GM21619 (cell line): ENCODE data around the gene GPR156.
"Not testable (repeated sequence)": the region's sequence is repeated elsewhere in the genome, so short reads cannot be mapped to it uniquely, and the experiment has no call there.

Experiments
- ATAC-seq: cut with Tn5 transposase; IDR thresholded peaks from one replicate; pipeline ENCODE4 v1.9.1; 2021; ENCODE audit not compliant: unreplicated experiment

Gene GPR156

GRCh38 chr3:120163026-120163425 is 122.0 kb downstream of the GPR156 start:
- ATAC-seq = no peak

- no peak for ATAC-seq
Observed at GRCh38 chr3:120162400-120162799, 122.6 kb downstream of the GPR156 start.

DNA sequence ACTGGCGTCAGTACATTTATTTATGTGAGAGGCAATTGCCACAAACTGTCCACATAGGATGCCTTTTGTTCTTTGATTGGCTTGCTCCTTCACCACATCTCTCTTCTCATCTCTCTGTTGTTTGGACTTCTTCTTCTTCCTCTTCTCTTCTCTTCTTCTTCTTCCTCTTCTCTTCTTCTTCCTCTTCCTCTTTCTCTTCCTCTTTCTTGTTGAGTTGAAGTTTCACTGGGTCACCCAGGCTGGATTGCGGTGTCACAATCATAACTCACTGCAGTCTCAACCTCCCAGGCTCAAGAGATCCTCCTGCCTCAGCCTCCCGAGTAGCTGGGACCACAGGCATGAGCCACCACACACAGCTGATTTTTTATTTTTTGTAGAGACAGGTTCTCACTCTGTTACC is 123.1 kb downstream of the GPR156 start:
- no peak for ATAC-seq

- ATAC-seq = no peak
Observed at GRCh38 chr3:120160050-120160449, 125.0 kb downstream of the GPR156 start.

DNA sequence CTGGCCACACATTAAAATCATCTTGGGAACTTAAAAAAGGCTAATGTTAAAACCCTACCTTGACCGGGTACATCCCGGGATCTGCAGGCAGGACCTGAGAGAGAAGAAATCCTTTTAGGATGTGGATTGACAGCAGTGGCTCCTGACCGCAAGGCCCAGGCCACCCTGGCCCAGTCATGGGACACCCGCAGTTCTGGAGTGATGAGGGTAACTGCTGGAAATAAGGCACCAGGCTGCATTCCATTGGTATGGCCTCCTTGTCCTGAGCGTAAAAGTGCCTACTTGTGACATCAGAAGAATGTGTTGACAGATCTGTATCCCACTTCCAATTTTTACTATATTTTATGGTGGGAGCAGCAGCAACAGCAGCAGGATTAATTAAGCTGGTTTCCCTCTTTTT is 127.3 kb downstream of the GPR156 start:
- ATAC-seq = no peak

- ATAC-seq = no peak
Observed at GRCh38 chr3:120157113-120157512, 127.9 kb downstream of the GPR156 start.

GRCh38 chr3:120156699-120157098 is 128.3 kb downstream of the GPR156 start:
- ATAC-seq = no peak

GRCh38 chr3:120155694-120156093 is 129.3 kb downstream of the GPR156 start:
- not testable (repeated sequence) for ATAC-seq

DNA sequence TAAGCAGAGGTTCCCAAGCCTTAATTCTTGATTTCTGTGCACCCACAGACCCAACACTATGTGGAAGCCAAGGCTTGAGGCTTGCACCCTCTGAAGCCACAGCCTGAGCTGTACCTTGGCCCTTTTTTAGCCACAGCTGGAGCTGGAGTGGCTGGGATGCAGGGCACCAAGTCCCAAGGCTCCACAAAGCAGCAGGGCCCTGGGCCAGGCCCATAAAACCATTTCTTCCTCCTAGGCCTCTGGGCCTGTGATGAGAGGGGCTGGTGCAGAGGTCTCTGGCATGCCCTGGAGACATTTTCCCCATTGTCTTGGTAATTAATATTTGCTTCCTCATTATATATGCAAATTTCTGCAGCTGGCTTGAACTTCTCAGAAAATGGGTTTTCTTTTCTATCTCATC is 129.9 kb downstream of the GPR156 start:
- no peak for ATAC-seq

DNA sequence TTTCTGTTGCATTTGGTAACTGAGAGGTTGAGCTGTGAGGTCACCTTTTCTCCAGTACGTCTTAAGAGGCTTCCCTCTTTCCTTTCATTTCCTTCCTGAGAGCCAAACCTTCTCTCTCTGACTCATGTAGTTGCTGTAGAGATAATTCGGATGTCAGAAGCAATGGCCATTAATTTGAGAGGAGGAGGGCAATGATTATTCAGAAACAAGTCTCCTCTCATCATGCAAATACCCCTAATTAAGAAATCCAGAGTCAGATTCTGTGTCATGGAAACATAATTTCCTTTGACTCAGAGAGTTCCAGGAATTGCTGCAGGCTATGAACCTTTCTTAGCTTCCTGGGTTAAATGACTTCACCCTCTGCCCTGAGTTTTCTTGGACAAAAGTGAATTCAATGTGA is 131.7 kb downstream of the GPR156 start:
- ATAC-seq = no peak

DNA sequence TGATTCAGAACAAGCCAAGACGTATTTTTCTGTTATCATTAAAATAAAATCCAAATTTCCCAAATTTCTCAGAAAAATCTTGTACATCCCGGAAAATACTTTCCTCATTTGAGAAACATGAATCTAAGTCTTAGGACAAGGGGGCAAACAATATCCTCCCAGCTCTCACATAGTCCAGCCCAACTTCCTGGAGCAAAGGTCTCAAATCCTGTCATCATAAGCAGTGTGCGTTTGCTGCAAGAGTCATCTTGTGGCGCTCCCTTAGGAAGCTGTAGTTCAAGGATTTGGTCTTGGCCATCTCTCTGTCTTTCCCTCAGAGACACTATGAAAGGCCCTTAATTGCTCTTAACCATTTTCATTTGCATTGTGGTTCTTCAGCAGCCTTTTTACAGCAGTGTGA is 133.2 kb downstream of the GPR156 start:
- no peak for ATAC-seq

DNA sequence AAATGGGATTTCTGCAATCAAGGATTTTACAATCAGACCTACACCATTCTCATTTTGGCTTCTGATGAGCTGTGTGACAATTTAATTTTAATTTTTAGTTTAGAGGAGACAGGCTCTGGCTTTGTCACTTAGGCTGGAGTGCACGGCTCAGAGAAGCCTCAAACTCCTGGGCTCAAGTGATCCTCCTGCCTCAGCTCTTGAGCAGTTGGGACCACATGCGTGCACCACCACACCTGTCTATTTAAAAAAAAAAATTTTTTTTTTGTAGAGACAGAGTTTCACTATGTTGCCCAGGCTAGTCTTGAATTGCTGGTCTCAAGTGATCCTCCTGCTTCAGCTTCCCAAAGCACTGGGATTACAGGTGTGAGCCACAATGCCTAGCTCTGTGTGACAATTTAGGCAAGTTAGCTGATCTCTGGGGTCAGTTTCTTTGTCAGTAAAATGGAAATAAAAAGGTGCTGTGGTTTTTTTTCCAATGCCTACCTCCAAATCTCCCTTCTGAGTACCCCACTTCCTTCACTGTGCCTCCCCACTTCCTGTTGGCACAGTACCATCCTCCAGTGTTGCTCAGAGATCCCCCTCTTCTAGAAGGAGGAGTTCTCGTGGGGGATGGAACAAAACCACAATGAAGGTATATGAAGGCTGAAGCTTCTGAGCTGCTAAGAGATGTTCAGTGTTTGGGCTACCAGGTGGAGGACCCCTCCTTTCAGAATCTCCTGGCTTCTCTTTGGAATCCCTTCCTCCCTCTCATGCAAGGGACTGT is 136.7 kb downstream of the GPR156 start:
- no peak for ATAC-seq

DNA sequence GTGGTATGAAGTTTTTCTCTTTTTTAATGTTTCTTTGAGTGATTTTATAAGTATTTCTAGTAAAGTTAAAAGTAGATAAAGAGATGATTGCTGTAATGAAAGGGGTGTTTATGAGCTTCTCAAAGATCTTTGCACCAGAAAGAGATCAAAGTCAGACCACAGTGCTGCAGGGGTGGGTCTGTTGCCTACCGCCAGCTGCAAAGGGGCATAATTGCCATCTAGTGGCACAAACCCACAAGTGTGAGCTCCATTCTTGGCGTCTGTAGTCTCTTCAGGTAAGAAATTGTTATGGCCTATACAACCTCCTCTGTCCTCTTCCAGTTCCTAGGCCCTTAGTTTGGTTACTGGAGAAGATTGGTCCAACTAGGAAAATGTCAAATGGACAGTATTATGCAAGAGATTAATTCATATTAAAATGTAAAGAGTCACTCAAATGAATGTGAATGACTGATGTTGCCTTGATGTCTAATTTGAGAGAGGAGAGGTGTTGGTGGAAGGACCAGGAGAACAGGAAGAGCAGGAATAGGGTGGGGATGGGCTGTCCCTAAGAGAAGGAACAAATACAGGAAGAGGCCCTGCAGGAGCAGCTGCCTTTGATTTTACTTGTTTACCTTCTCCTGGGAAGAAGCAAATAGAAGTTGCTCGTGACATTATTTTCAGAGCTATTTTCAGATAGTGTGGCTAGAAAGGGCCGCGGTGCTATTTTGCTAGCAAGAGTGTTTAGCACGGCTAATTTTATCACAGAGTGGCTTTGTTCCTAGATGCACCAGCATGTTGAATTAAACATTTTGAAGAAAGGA is 137.8 kb downstream of the GPR156 start:
- no peak for ATAC-seq

DNA sequence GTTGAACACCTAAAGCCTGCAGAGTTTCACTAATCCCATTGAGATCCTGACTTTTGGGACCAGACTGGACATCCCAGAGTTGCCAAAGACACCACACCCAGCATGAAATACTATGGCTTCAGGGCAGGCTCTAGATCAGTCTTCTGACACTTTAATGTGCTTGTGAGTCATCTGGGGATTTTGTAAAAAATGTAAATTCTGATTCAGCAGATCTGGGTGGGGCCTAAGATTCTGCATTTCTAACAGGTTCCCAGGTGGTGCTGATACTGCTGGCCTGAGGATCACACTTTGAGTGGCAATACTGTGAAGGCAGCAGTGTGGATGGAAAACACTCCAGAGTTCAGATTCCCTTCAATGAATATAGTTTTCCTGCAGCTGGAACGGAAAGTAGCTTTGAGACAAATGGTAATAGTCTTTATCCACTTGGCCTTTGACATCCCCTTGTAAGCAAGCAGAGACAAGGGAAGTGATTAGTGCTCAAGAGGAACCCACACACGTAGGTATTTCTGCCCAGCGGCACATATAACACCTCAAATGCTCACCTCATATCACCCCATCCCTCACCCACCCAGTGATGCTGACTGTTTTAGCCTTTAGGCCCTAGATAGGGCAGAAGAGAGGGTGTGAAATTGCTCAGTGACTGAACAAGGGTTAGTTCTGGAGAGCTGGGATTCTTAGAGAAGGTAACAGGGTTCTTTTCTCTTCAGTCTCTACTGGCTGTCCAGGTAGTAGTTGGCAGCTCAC is 139.3 kb downstream of the GPR156 start:
- ATAC-seq = peak; percentile 62

- no peak for ATAC-seq
Observed at GRCh38 chr3:120144267-120144666, 140.8 kb downstream of the GPR156 start.

- ATAC-seq = no peak
Observed at GRCh38 chr3:120143676-120144075, 141.3 kb downstream of the GPR156 start.

- ATAC-seq = no peak
Observed at GRCh38 chr3:120142236-120142635, 142.8 kb downstream of the GPR156 start.

GRCh38 chr3:120140098-120140742 is 144.8 kb downstream of the GPR156 start:
- no peak for ATAC-seq

DNA sequence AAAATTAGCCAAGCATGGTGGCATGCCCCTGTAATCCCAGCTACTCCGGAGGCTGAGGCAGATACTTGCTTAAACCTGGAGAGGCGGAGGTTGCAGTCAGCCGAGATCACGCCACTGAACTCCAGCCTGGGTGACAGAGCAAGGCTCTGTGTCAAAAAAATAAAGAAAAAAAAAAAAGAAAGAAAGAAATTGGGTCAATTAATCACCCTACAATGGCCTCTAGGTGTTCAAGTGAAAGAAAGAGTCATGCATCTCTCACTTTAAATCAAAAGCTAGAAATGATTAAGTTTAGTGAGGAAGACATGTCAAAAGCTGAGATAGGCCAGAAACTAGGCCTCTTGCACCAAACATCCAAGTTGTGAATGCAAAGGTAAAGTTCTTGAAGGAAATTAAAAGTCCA is 145.9 kb downstream of the GPR156 start:
- ATAC-seq = no peak

GRCh38 chr3:120137548-120137947 is 147.5 kb downstream of the GPR156 start:
- no peak for ATAC-seq

GRCh38 chr3:120130656-120131055 is 154.4 kb downstream of the GPR156 start:
- no peak for ATAC-seq
